Ramos (cell line): ENCODE data around the gene MCEMP1.

Experiments used
- in situ Hi-C: fragments of 300-500 bp; cut with MboI; formaldehyde crosslinking; loops from one replicate; pipeline ENCODE4 v1.14.3; 2022; ENCODE audit warnings: low sequenced_read_pairs; ENCODE audit not compliant: unreplicated experiment

The MCEMP1 gene

DNA sequence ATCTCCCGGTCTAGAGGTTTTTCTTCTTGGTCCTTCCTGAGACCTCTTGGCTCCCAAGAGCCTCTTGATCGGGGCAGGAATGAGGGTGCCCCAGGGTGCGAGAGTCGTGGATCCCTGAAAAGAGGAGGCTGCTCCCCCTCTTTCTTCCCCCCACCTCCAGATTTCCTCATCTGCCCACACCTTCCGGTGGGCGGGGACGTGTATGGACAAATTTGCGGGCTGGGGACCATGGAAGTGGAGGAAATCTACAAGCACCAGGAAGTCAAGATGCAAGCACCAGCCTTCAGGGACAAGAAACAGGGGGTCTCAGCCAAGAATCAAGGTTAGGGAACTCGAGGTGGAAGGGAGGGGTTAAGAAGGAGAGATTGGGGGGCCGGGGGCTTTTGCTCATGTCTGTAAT lies at the start of gene MCEMP1:
Gene MCEMP1 (plus strand): TSS at position 237 of the 400 bp plus-strand sequence. CDS start 31 bp downstream, at position 268.
- in situ Hi-C loops: no loop called here

GRCh38 chr19:7627166-7627565 lies 49.7 kb upstream of the MCEMP1 start:
- in situ Hi-C loops: no loop called here

GRCh38 chr19:7628589-7629311 lies 48.1 kb upstream of the MCEMP1 start:
- in situ Hi-C loops: no loop called here

GRCh38 chr19:7629347-7630054 lies 47.4 kb upstream of the MCEMP1 start, which contains the start of the genes PET100 and XAB2:
TSS of gene PET100 (plus strand) at chr19:7629793. CDS start at chr19:7629834, 41 bp downstream.
TSS of gene XAB2 (minus strand) at chr19:7629545. CDS start at chr19:7629527, 18 bp downstream.
- in situ Hi-C loops: no loop called here

DNA sequence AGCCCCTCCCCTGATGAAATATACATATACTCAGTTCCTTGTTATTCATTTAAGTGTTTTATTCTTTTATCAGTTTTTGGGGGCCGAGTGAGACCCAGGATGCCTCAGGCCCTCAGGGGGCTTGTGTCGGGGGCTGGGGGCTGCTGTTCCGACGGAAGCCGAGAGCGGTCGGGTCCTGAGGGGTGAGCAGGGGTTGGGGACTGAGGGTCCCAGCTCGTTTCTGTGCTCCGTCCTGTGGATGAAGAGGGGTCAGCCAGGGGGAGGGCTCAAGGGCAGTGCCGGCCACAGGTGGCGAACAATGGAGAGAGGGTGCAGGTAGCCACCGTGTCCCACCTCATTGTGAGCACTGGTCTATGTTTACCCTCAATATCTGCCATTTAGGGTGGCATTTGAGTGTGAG lies 45.3 kb upstream of the MCEMP1 start:
- in situ Hi-C loops: no loop called here

GRCh38 chr19:7632340-7633203 lies 44.3 kb upstream of the MCEMP1 start:
- in situ Hi-C loops: no loop called here

DNA sequence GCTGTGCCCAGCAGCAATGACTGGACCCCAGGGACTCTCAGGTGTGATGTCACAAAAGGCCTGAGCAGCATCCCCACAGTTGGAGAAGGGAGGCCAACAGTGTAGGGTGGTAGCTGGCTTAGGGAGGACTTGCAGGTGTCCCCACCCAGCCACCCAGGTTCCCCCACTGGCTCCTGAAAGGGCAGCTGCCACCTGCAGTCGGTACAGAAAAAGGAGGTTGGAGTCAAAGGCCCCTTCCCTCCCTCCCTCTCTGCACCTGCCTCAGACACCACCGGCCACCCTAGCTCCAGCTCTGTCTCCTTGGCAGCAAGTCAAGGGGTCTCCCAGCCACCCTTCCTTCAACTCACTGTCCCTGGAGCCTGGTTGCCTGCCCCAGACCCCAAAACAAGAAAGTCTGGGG lies 43.2 kb upstream of the MCEMP1 start, which contains the start of gene PCP2:
Gene PCP2 (minus strand): TSS at position 22 of the 400 bp plus-strand sequence. CDS start 262 bp downstream, outside the sequence.
- in situ Hi-C loops: no loop called here

- in situ Hi-C loops: no loop called here
Measured at GRCh38 chr19:7635670-7636069, 41.2 kb upstream of the MCEMP1 start.

DNA sequence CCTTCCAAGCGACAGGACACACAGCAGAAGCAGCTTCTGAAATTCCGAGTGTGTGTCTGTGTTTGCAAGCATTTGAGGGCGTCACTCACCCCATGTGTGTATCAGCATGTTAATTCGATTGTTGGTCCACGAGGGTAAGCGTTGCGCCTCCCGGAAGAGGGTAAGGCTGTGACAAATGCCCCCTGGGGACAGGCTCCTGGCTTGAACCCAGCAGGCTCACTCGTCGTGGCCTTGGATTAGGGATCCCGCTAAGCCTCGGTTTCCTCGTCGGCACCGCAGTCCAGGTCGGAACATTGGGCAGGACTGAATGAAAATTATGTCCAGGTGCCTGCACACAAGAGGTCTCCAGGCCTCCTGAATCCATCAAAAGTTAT lies 40.6 kb upstream of the MCEMP1 start:
- in situ Hi-C loops: no loop called here

GRCh38 chr19:7636691-7637373 lies 40.1 kb upstream of the MCEMP1 start, which contains the start of gene STXBP2:
TSS of gene STXBP2 (plus strand) at chr19:7637110. CDS start at chr19:7637150, 40 bp downstream.
- in situ Hi-C loops: no loop called here

- in situ Hi-C loops: no loop called here
Measured at GRCh38 chr19:7637374-7638256, 39.3 kb upstream of the MCEMP1 start.

GRCh38 chr19:7638802-7639465 lies 38.0 kb upstream of the MCEMP1 start:
- in situ Hi-C loops: no loop called here

- in situ Hi-C loops: no loop called here
Measured at GRCh38 chr19:7639863-7640348, 37.0 kb upstream of the MCEMP1 start.

GRCh38 chr19:7640803-7641202 lies 36.1 kb upstream of the MCEMP1 start:
- in situ Hi-C loops: no loop called here

GRCh38 chr19:7641290-7642276 lies 35.3 kb upstream of the MCEMP1 start:
- in situ Hi-C loops: no loop called here

DNA sequence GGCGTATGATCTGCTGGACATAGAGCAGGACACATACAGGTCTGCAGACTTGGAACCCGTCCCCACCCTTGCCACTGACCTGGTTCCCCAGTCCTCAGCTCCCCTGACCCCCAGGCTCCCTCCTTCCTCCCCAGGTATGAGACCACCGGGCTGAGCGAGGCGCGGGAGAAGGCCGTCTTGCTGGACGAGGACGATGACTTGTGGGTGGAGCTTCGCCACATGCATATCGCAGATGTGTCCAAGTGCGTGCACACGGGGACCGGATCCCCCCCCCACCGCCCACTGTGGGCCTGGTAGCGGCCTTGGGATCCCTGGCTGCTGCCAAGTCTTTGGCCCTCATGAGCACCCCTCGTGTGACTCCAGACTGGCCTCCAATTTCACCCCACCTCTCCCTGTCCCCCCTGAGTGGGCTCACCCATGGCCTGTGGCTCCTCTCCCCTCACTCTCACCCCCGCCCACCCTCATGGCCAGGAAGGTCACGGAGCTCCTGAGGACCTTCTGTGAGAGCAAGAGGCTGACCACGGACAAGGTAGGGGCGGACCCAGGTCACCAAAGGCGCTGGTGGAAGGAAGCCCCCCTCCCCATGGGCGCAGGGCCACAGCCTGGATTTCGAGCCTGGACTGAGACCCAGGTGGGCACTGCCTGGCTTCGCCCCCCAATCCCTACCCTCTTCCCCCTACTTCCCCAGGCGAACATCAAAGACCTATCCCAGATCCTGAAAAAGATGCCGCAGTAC lies 34.4 kb upstream of the MCEMP1 start:
- in situ Hi-C loops: no loop called here
